Vagina (tissue), 2 donors: ENCODE measurements around the gene TPX2. TPM values are rescaled to one million over a fixed set of nuclear protein-coding genes. Genes with fewer than 3 reads are reported as not detected.

ENCODE experiments used
- DNase-seq, 2 donors: peaks; one replicate each; pipeline ENCODE4 v3.0.0-alpha.2; 2017; ENCODE audit errors: extremely low spot score in 2 of 2
- H3K27ac ChIP-seq: fragments of 200-600 bp; sonication (generic); one replicate; pipeline ENCODE4 v1.5.1; 2019
- H3K27me3 ChIP-seq: fragments of 200-600 bp; sonication (generic); one replicate; pipeline ENCODE4 v1.5.1; 2019
- H3K36me3 ChIP-seq, 2 donors: fragments of 200-600 bp; sonication (generic); one replicate each; pipeline ENCODE4 v1.5.1; 2017 to 2019
- H3K4me1 ChIP-seq: fragments of 200-600 bp; sonication (generic); one replicate; pipeline ENCODE4 v1.5.1; 2019
- H3K4me3 ChIP-seq, 2 donors: fragments of 200-600 bp; sonication (generic); 1 replicate in 1 of 2; 2 replicates in 1 of 2; pipeline ENCODE4 v1.5.1; 2016 to 2019
- H3K9me3 ChIP-seq: fragments of 200-600 bp; sonication (generic); one replicate; pipeline ENCODE4 v1.5.1; 2019
- POLR2A ChIP-seq, 2 donors: fragments of 450-650 bp; IDR thresholded peaks; one replicate each; pipeline ENCODE4 v1.6.1; 2017; ENCODE audit warnings: antibody characterized with exemption in 2 of 2, mild to moderate bottlenecking in 2 of 2, moderate library complexity in 2 of 2
- POLR2AphosphoS5 ChIP-seq, 2 donors: sonication (generic); formaldehyde crosslinking; IDR thresholded peaks; one replicate each; pipeline ENCODE4 v1.9.0; 2017; ENCODE audit warnings: antibody characterized with exemption in 2 of 2, mild to moderate bottlenecking in 2 of 2, low read depth in 1 of 2; ENCODE audit not compliant: insufficient read depth in 1 of 2
- intact Hi-C: fragments of 100-400 bp; cut with DNase I; formaldehyde crosslinking; loops from one replicate; pipeline ENCODE4 v1.15.1; 2023
- total RNA-seq: library from RNA; depleted of rRNA; stranded (reverse); fragments of >200 nt; gene quantifications from one replicate; pipeline ENCODE4 v1.2.3, GENCODE V29; 2016
- TF ChIP-seq, protein P1 (sequence below), 3 experiments: fragments of 450-650 bp in 2 of 3; fragments of 200-600 bp in 1 of 3; sonication (generic) in 1 of 3; IDR thresholded peaks; one replicate each; pipeline ENCODE4 v1.5.1; 2017 to 2019; ENCODE audit warnings: antibody characterized with exemption in 3 of 3, mild to moderate bottlenecking in 2 of 3, moderate library complexity in 2 of 3

Gene TPX2
- total RNA-seq, 1 donor from 2014 or later = 6.1 TPM

GRCh38 chr20:31784354-31785044, 45.4 kb downstream of the TPX2 start:
- Histone ChIP-seq H3K4me3 (no peak overlapping the region), H3K27me3 (no peaks in the 10 kb centered on the region), H3K36me3 (no peaks in the 10 kb centered on the region), H3K9me3 (no peaks in the 10 kb centered on the region), H3K4me1 (no peaks in the 10 kb centered on the region), H3K27ac (no peak overlapping the region)
- no peak for DNase-seq
- intact Hi-C loops = no loop called here
- TF ChIP-seq POLR2AphosphoS5 (IDR thresholded peaks at IDR 0.05; ENCODE audit: insufficient read depth in 1 of 2, low read depth in 1 of 2) = no peak
- no peak for TF ChIP-seq POLR2A (IDR thresholded peaks at IDR 0.05)
- TF ChIP-seq, protein P1, sequence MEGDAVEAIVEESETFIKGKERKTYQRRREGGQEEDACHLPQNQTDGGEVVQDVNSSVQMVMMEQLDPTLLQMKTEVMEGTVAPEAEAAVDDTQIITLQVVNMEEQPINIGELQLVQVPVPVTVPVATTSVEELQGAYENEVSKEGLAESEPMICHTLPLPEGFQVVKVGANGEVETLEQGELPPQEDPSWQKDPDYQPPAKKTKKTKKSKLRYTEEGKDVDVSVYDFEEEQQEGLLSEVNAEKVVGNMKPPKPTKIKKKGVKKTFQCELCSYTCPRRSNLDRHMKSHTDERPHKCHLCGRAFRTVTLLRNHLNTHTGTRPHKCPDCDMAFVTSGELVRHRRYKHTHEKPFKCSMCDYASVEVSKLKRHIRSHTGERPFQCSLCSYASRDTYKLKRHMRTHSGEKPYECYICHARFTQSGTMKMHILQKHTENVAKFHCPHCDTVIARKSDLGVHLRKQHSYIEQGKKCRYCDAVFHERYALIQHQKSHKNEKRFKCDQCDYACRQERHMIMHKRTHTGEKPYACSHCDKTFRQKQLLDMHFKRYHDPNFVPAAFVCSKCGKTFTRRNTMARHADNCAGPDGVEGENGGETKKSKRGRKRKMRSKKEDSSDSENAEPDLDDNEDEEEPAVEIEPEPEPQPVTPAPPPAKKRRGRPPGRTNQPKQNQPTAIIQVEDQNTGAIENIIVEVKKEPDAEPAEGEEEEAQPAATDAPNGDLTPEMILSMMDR (IDR thresholded peaks at IDR 0.05) = no peak

DNA sequence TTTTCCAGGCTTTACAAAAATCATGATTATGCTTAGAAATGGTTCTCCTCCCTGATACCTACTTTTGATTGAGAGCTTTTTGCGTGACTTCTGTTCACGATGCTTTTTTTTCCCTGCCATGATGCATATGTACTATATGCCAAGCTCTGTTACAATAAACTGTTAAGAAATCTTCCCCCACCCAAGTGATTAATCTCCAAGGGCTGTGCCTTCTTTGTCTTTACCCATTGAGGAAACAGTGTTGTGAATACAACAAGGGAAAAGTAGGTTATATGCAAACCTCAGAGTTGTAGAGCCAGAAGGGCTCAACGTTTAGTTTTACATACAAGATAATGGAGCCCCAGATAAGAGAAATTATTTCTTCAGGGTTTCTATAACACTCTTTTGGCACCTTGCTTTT, 46.0 kb downstream of the TPX2 start:
- TF ChIP-seq POLR2AphosphoS5 (IDR thresholded peaks at IDR 0.05; ENCODE audit: insufficient read depth in 1 of 2, low read depth in 1 of 2) = no peak
- TF ChIP-seq, protein P1 (IDR thresholded peaks at IDR 0.05) = no peak
- TF ChIP-seq POLR2A (IDR thresholded peaks at IDR 0.05) = no peak
- no peak overlapping the region for H3K27ac ChIP-seq
- no peaks in the 10 kb centered on the region for H3K4me1 ChIP-seq
- no peaks in the 10 kb centered on the region for H3K27me3 ChIP-seq
- no peak for DNase-seq
- H3K4me3 ChIP-seq = no peak overlapping the region
- no peaks in the 10 kb centered on the region for H3K36me3 ChIP-seq
- no peaks in the 10 kb centered on the region for H3K9me3 ChIP-seq
- intact Hi-C loops = no loop called here

DNA sequence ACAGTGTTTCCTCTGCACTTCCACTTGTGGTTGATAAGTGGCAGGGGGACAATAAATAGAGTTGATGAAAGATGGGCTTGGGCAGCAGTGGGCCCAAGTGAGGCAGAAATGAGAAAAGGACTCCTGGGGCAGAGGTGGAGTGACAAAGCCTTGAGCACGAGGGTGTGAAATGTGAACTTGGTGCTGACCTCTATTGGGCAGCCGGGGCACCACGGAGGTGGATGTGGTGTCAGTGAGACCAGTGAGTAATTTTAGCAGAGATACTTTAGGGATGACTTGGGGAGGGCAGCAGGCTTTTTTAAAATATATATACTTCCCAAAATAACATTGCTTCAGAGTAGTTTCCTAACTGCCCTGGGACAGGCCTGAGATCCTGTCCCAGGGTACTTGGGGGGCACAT, 49.5 kb downstream of the TPX2 start:
- no peaks in the 10 kb centered on the region for H3K4me1 ChIP-seq
- no peaks in the 10 kb centered on the region for H3K27me3 ChIP-seq
- no peak for TF ChIP-seq POLR2A (IDR thresholded peaks at IDR 0.05)
- no peak for TF ChIP-seq POLR2AphosphoS5 (IDR thresholded peaks at IDR 0.05; ENCODE audit: insufficient read depth in 1 of 2, low read depth in 1 of 2)
- TF ChIP-seq, protein P1 (IDR thresholded peaks at IDR 0.05) = no peak
- DNase-seq = no peak
- H3K4me3 ChIP-seq = no peak overlapping the region
- no peaks in the 10 kb centered on the region for H3K36me3 ChIP-seq
- H3K9me3 ChIP-seq = no peaks in the 10 kb centered on the region
- no peak overlapping the region for H3K27ac ChIP-seq
- intact Hi-C loops = no loop called here

GRCh38 chr20:31790401-31790800, 51.3 kb downstream of the TPX2 start:
- Histone ChIP-seq H3K9me3 (no peaks in the 10 kb centered on the region), H3K36me3 (no peaks in the 10 kb centered on the region), H3K4me1 (no peaks in the 10 kb centered on the region), H3K27ac (no peak overlapping the region), H3K4me3 (no peak overlapping the region), H3K27me3 (no peaks in the 10 kb centered on the region)
- DNase-seq = no peak
- TF ChIP-seq POLR2AphosphoS5 (IDR thresholded peaks at IDR 0.05; ENCODE audit: insufficient read depth in 1 of 2, low read depth in 1 of 2) = no peak
- TF ChIP-seq POLR2A (IDR thresholded peaks at IDR 0.05) = no peak
- TF ChIP-seq, protein P1 (IDR thresholded peaks at IDR 0.05) = no peak
- intact Hi-C loops = no loop called here

- H3K9me3 ChIP-seq = no peaks in the 10 kb centered on the region
- no peaks in the 10 kb centered on the region for H3K4me1 ChIP-seq
- TF ChIP-seq, protein P1 (IDR thresholded peaks at IDR 0.05) = no peak
- TF ChIP-seq POLR2AphosphoS5 (IDR thresholded peaks at IDR 0.05; ENCODE audit: insufficient read depth in 1 of 2, low read depth in 1 of 2) = no peak
- TF ChIP-seq POLR2A (IDR thresholded peaks at IDR 0.05) = no peak
- no peaks in the 10 kb centered on the region for H3K27me3 ChIP-seq
- H3K27ac ChIP-seq = no peak overlapping the region
- intact Hi-C loops = no loop called here
- DNase-seq = no peak
- H3K36me3 ChIP-seq = no peaks in the 10 kb centered on the region
- H3K4me3 ChIP-seq = no peak overlapping the region
These were observed 58.3 kb downstream of the TPX2 start for GRCh38 chr20:31797364-31797763.
